H1 (cell line): Measurements from ENCODE around the gene WDR5.

Experiments used
- ATF2 ChIP-seq: IDR thresholded peaks from 2 replicates; pipeline ENCODE4 v1.6.1; 2012; ENCODE audit warnings: low read length, inconsistent platforms
- BACH1 ChIP-seq: IDR thresholded peaks from 2 replicates; pipeline ENCODE4 v1.6.1; 2012; ENCODE audit warnings: low read length, improper control_type of control experiment
- POLR2A ChIP-seq, 2 experiments: IDR thresholded peaks; 1 replicate in 1 of 2; 2 replicates in 1 of 2; pipeline ENCODE4 v1.6.1; 2011; ENCODE audit warnings: low read depth in 2 of 2, low read length in 2 of 2, mild to moderate bottlenecking in 2 of 2; ENCODE audit errors: control extremely low read depth in 1 of 2
- SAP30 ChIP-seq: fragments of 300-600 bp; sonication (generic); IDR thresholded peaks from 2 replicates; pipeline ENCODE4 v1.7.1; 2012; ENCODE audit warnings: low read length, moderate library complexity, mild to moderate bottlenecking, inconsistent platforms; ENCODE audit not compliant: insufficient read depth, insufficient replicate concordance
- SP2 ChIP-seq: IDR thresholded peaks from 2 replicates; pipeline ENCODE4 v1.6.1; 2012; ENCODE audit warnings: mild to moderate bottlenecking, low read length, inconsistent platforms
- TF ChIP-seq, protein P1 (sequence below), 3 experiments: IDR thresholded peaks; 1 replicate in 2 of 3; 2 replicates in 1 of 3; pipeline versions ENCODE4 v1.5.1 to v1.6.1; 2011; ENCODE audit warnings: low read length in 3 of 3, mild to moderate bottlenecking in 3 of 3, inconsistent platforms in 2 of 3, low read depth in 1 of 3, moderate library complexity in 1 of 3; ENCODE audit not compliant: insufficient read depth in 1 of 3; ENCODE audit errors: control extremely low read depth in 1 of 3

DNA sequence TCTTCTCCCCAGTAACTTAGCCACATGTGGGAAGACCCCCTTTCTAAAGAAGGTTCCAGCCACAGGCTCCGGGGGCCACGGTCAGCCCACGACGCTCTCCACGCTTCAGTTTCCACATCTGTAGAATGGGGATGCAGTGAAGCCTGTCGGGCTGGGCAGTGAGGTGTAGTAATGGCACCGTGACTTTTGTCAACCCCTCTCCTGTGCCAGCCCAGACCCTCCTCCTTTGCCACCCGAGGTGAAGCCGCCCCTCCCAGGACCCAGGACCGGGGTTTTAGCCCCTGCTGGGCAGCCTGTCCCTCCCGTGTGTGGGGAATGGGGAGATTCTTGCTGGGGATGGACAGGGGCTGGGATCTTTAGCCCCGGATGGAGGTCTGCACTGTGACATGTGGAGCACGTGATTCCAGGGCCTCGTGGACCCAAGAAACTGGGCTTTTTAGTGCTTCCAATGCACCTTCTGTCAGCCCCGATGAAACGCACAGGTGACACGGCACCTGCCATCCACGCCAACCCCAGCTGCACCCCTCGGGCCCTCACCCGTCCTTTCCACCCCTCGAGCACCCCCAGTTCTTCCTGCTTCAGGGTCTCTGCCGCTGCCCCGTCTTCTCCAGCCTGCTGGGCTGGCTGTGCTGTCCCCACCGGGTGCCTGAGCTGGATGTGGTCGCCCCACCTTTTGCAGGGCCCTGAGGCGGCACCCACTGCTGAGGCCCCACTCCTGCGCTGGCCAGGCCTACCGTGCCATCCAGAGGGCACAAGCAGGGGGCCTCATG, 41.9 kb downstream of the WDR5 start:
- TF ChIP-seq SP2 (no peak), ATF2 (no peak), SAP30 (no peak), BACH1 (no peak), POLR2A (IDR thresholded peaks at IDR 0.05; ENCODE audit: control extremely low read depth in 1 of 2, low read depth in 2 of 2, low read length in 2 of 2) (no peak)
- TF ChIP-seq, protein P1, sequence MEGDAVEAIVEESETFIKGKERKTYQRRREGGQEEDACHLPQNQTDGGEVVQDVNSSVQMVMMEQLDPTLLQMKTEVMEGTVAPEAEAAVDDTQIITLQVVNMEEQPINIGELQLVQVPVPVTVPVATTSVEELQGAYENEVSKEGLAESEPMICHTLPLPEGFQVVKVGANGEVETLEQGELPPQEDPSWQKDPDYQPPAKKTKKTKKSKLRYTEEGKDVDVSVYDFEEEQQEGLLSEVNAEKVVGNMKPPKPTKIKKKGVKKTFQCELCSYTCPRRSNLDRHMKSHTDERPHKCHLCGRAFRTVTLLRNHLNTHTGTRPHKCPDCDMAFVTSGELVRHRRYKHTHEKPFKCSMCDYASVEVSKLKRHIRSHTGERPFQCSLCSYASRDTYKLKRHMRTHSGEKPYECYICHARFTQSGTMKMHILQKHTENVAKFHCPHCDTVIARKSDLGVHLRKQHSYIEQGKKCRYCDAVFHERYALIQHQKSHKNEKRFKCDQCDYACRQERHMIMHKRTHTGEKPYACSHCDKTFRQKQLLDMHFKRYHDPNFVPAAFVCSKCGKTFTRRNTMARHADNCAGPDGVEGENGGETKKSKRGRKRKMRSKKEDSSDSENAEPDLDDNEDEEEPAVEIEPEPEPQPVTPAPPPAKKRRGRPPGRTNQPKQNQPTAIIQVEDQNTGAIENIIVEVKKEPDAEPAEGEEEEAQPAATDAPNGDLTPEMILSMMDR (IDR thresholded peaks at IDR 0.05; ENCODE audit: control extremely low read depth in 1 of 3, insufficient read depth in 1 of 3, low read depth in 1 of 3, low read length in 3 of 3), result no peak
